ENCODE measurements around the gene PRMT5. TPM values are rescaled to one million over a fixed set of nuclear protein-coding genes. Genes with fewer than 3 reads are reported as not detected.

The PRMT5 gene
- total RNA-seq, 2 experiments from 2014 or later: 107 to 116 TPM

DNA sequence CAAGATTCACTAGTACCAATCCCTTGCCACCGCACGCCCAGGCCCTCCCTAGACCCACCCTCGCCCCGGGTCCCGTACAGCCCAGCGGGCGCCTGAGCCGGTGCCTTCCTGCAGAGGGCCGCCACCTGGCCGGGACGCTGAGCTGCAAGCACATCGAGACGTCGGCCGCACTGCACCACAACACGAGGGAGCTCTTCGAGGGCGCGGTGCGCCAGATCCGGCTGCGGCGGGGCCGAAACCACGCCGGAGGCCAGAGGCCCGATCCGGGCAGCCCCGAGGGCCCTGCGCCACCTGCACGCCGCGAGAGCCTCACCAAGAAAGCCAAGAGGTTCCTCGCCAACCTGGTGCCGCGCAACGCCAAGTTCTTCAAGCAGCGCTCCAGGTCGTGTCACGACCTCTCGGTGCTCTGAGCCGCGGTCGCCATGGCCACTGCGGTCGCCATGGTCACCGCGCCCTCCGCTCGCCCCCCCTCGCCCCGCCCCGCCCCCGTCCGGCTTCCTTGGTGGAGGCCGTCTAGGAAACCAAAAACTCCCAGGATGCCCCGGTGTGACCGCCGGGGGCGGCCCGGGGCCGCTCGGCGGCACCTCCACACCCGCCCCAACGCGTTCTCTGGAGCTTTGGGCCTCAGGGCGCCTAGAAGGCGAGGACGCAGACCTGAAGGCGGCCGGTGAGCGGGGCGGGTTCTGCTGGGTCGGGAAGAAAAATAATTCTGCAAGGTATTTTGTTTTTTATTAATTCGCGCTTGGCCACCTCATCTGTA is 42.5 kb downstream of the PRMT5 start:
- peak overlapping the region; percentile 77 for H3K27ac Mint-ChIP-seq
- TF ChIP-seq CTCF (IDR thresholded peaks at IDR 0.05): peak; percentile 35
- DNase-seq (peak; percentile 81), ATAC-seq (peak; percentile 71)
- peaks cover 1% of the 10 kb centered on the region for H3K36me3 Mint-ChIP-seq (ENCODE audit: low read depth)
- peak overlapping the region; percentile 70 for H3K4me3 Mint-ChIP-seq
- intact Hi-C loops (cut with micrococcal nuclease): no loop called here
- peaks cover 38% of the 10 kb centered on the region for H3K4me1 Mint-ChIP-seq (ENCODE audit: low read depth)
- no peaks in the 10 kb centered on the region for H3K9me3 Mint-ChIP-seq
- CTCF ChIA-PET: interaction anchor here (0.6 to 14.8 kb wide), 16 partner anchors 8 to 972 kb away, joined by 3 to 187 read pairs (median 4); partner anchors contain the start of genes LRP10, PRMT5 and RBM23
- POLR2A ChIA-PET: interaction anchor here (0.6 to 2.3 kb wide), 6 partner anchors 8 to 120 kb away, joined by 3 to 7 read pairs (median 4); partner anchors contain the start of genes LRP10 and OXA1L
- H3K27me3 Mint-ChIP-seq: peaks cover 1% of the 10 kb centered on the region

DNA sequence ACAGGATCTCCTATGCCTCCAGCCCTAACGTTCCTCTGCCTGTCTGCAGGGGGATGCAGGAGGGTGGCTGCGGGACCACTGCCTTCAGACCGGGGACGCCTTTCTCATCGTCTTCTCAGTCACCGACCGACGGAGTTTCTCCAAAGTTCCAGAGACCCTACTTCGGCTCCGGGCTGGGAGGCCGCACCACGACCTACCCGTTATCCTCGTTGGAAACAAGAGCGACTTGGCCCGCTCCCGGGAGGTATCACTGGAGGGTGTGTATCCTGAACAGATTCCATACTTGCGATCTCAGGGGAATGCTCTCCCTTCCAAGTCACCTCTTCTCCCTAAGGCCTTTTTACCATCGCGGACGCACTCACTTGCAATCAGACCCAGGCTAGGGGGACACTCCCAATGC is 43.2 kb downstream of the PRMT5 start:
- intact Hi-C loops (cut with micrococcal nuclease): no loop called here
- Mint-ChIP-seq H3K27ac (no peak overlapping the region), H3K36me3 (ENCODE audit: low read depth) (peaks cover 1% of the 10 kb centered on the region), H3K27me3 (peaks cover 1% of the 10 kb centered on the region), H3K4me3 (peak overlapping the region; percentile 70), H3K9me3 (no peaks in the 10 kb centered on the region), H3K4me1 (ENCODE audit: low read depth) (peaks cover 38% of the 10 kb centered on the region)
- no peak for TF ChIP-seq CTCF (IDR thresholded peaks at IDR 0.05)
- ChIA-PET CTCF (interaction anchor here (0.9 to 14.8 kb wide), 12 partner anchors 10 to 972 kb away, joined by 3 to 187 read pairs (median 4); partner anchors contain the start of genes LRP10, PRMT5 and RBM23), POLR2A (interaction anchor here (1.3 to 2.3 kb wide), 5 partner anchors 8 to 18 kb away, joined by 3 to 7 read pairs (median 4); partner anchors contain the start of gene LRP10)
- ATAC-seq (no peak), DNase-seq (no peak)

- ChIA-PET POLR2A (interaction anchor here (1.4 to 2.2 kb wide), 4 partner anchors 9 to 29 kb away, joined by 3 to 15 read pairs (median 4); partner anchors contain the start of gene LRP10), CTCF (interaction anchor here (0.6 to 14.8 kb wide), 12 partner anchors 11 to 1060 kb away, joined by 3 to 187 read pairs (median 4); partner anchors contain the start of gene LRP10)
- intact Hi-C loops (cut with micrococcal nuclease): no loop called here
- no peak overlapping the region for H3K4me3 Mint-ChIP-seq
- no peaks in the 10 kb centered on the region for H3K9me3 Mint-ChIP-seq
- no peak for DNase-seq
- H3K27me3 Mint-ChIP-seq: peaks cover 1% of the 10 kb centered on the region
- peaks cover 34% of the 10 kb centered on the region for H3K4me1 Mint-ChIP-seq (ENCODE audit: low read depth)
- H3K27ac Mint-ChIP-seq: no peak overlapping the region
- no peak for ATAC-seq
- no peak for TF ChIP-seq CTCF (IDR thresholded peaks at IDR 0.05)
- peaks cover 1% of the 10 kb centered on the region for H3K36me3 Mint-ChIP-seq (ENCODE audit: low read depth)
These were observed 44.2 kb downstream of the PRMT5 start for GRCh38 chr14:22884738-22885523.

DNA sequence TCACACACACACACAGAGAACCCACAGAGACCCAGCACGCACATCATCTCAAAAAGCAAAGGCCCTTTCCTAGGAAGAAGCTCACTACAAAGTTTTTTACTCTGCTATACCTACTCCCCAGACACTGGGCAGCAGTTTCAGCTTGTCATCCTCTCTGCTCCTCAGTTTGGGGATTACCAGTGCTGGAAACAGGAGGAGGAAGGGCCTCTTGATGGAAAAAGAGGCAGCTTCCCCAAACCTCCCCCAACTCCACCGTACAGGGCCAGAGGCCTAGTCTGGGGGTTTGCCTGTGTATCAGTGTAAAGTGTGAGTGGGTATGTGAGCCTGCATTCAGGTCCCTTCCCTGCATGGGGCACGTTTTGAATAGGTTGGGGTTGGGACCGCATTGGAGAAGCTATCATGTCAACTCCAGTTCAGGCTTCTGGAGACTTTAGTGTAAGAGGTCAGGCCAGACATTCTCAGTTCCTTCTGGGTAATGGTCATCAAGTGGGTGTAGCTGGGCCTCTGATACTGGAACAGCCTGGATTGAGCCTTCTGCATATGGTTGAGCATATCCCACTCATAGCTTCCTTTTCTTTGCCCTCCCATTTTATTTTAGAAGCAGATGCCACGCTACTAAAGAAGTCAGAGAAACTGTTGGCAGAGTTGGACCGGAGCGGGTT is 45.0 kb downstream of the PRMT5 start:
- ChIA-PET CTCF (interaction anchor here (0.9 to 14.8 kb wide), 12 partner anchors 12 to 1059 kb away, joined by 3 to 187 read pairs (median 4); partner anchors contain the start of gene LRP10), POLR2A (interaction anchor here (1.4 to 2.2 kb wide), 2 partner anchors 12 to 30 kb away, joined by 3 to 15 read pairs; partner anchors contain the start of gene LRP10)
- no peak overlapping the region for H3K4me3 Mint-ChIP-seq
- ATAC-seq (no peak), DNase-seq (no peak)
- intact Hi-C loops (cut with micrococcal nuclease): no loop called here
- H3K36me3 Mint-ChIP-seq (ENCODE audit: low read depth): peaks cover 1% of the 10 kb centered on the region
- peaks cover 34% of the 10 kb centered on the region for H3K4me1 Mint-ChIP-seq (ENCODE audit: low read depth)
- H3K9me3 Mint-ChIP-seq: no peaks in the 10 kb centered on the region
- H3K27ac Mint-ChIP-seq: no peak overlapping the region
- H3K27me3 Mint-ChIP-seq: peaks cover 1% of the 10 kb centered on the region
- no peak for TF ChIP-seq CTCF (IDR thresholded peaks at IDR 0.05)

Measured in activated CD8-positive, alpha-beta T cell treated with anti-CD3 and anti-CD28 coated beads for 36 hours (primary cell).